GM23338 (cell line): ENCODE results near the gene RTN4RL1. TPM values are rescaled to one million over a fixed set of nuclear protein-coding genes. Genes with fewer than 3 reads are reported as not detected.

Experiments used
- ATAC-seq: fragments of 200-7000 bp; cut with Tn5 transposase; 3 replicates; pipeline ENCODE4 v1.9.1; 2020
- DNase-seq: peaks from one replicate; pipeline ENCODE4 v3.0.0-alpha.2; 2015; ENCODE audit warnings: low spot score
- H2AFZ ChIP-seq: fragments of 200-600 bp; sonication (generic); 2 replicates; pipeline ENCODE4 v1.8.0; 2016; ENCODE audit warnings: antibody characterized with exemption, mild to moderate bottlenecking, moderate library complexity
- H3F3A ChIP-seq: fragments of 200-600 bp; sonication (generic); replicated peaks from 2 replicates; pipeline ENCODE4 v1.8.0; 2017; ENCODE audit warnings: antibody characterized with exemption, mixed run types, low read depth
- H3K27ac ChIP-seq: fragments of 200-600 bp; sonication (generic); 2 replicates; pipeline ENCODE4 v1.6.1; 2016; ENCODE audit warnings: low read depth
- H3K27me3 ChIP-seq: fragments of 200-600 bp; sonication (generic); 2 replicates; pipeline ENCODE4 v1.8.0; 2016; ENCODE audit warnings: mild to moderate bottlenecking, mixed run types, moderate library complexity; ENCODE audit not compliant: insufficient read depth
- H3K36me3 ChIP-seq: fragments of 200-600 bp; sonication (generic); 2 replicates; pipeline ENCODE4 v1.8.0; 2016; ENCODE audit warnings: mild to moderate bottlenecking; ENCODE audit not compliant: insufficient read depth
- H3K4me1 ChIP-seq: fragments of 200-600 bp; sonication (generic); 2 replicates; pipeline ENCODE4 v1.8.0; 2016; ENCODE audit warnings: mild to moderate bottlenecking, moderate library complexity; ENCODE audit not compliant: insufficient read depth
- H3K4me2 ChIP-seq: fragments of 200-600 bp; sonication (generic); 2 replicates; pipeline ENCODE4 v1.7.1; 2017; ENCODE audit warnings: mixed run types
- H3K4me3 ChIP-seq: fragments of 200-600 bp; sonication (generic); 2 replicates; pipeline ENCODE4 v1.6.1; 2016; ENCODE audit warnings: mixed run types
- H3K79me2 ChIP-seq: fragments of 200-600 bp; sonication (generic); replicated peaks from 2 replicates; pipeline ENCODE4 v1.8.0; 2017; ENCODE audit warnings: mild to moderate bottlenecking; ENCODE audit not compliant: insufficient read depth
- H3K9me2 ChIP-seq: fragments of 200-600 bp; sonication (generic); 2 replicates; pipeline ENCODE4 v1.8.0; 2017; ENCODE audit not compliant: insufficient read depth
- H4K20me1 ChIP-seq: fragments of 200-600 bp; sonication (generic); replicated peaks from 2 replicates; pipeline ENCODE4 v1.8.0; 2017; ENCODE audit warnings: mild to moderate bottlenecking; ENCODE audit not compliant: insufficient read depth
- H3K27ac Mint-ChIP-seq: 2 replicates; pipeline ENCODE4 v1.8.0; 2020; ENCODE audit warnings: inconsistent platforms, mild to moderate bottlenecking, moderate library complexity, mixed read lengths
- H3K27me3 Mint-ChIP-seq: 3 replicates; pipeline ENCODE4 v1.8.0; 2022; ENCODE audit warnings: low read depth, mild to moderate bottlenecking, moderate library complexity, mixed read lengths, inconsistent platforms; ENCODE audit not compliant: insufficient read depth, poor library complexity
- H3K36me3 Mint-ChIP-seq: 3 replicates; pipeline ENCODE4 v1.8.0; 2021; ENCODE audit warnings: low read depth, mild to moderate bottlenecking, inconsistent platforms, moderate library complexity, mixed read lengths
- H3K4me1 Mint-ChIP-seq: 3 replicates; pipeline ENCODE4 v1.8.0; 2020; ENCODE audit warnings: mild to moderate bottlenecking, inconsistent platforms, mixed read lengths
- H3K4me3 Mint-ChIP-seq: 3 replicates; pipeline ENCODE4 v1.8.0; 2021; ENCODE audit warnings: moderate library complexity, mild to moderate bottlenecking, inconsistent platforms, mixed read lengths
- H3K9me3 Mint-ChIP-seq: 3 replicates; pipeline ENCODE4 v1.8.0; 2020; ENCODE audit warnings: moderate library complexity, mild to moderate bottlenecking, inconsistent platforms, mixed read lengths
- CREB1 ChIP-seq: fragments of 250-450 bp; sonication (Bioruptor Pico); IDR thresholded peaks from 2 replicates; pipeline ENCODE4 v1.5.0; 2020; ENCODE audit warnings: low read depth, mild to moderate bottlenecking, moderate library complexity
- EZH2 ChIP-seq: fragments of 200-600 bp; sonication (generic); IDR thresholded peaks from one replicate; pipeline ENCODE4 v1.8.0; 2017; ENCODE audit warnings: antibody characterized with exemption, mild to moderate bottlenecking, low read depth; ENCODE audit not compliant: unreplicated experiment
- EZH2phosphoT487 ChIP-seq: fragments of 200-600 bp; sonication (generic); IDR thresholded peaks from one replicate; pipeline ENCODE4 v1.8.1; 2018; ENCODE audit warnings: antibody characterized with exemption; ENCODE audit not compliant: unreplicated experiment
- JUNB ChIP-seq: IDR thresholded peaks from one replicate; pipeline ENCODE4 v1.6.1; 2016; ENCODE audit warnings: antibody characterized with exemption; ENCODE audit not compliant: unreplicated experiment
- NANOG ChIP-seq: IDR thresholded peaks from 2 replicates; pipeline ENCODE4 v1.6.1; 2016; ENCODE audit warnings: antibody characterized with exemption, borderline replicate concordance
- POLR2AphosphoS5 ChIP-seq: IDR thresholded peaks from 2 replicates; pipeline ENCODE4 v1.6.1; 2016; ENCODE audit warnings: antibody characterized with exemption, low read depth
- STAT1 ChIP-seq: IDR thresholded peaks from one replicate; pipeline ENCODE4 v1.6.1; 2016; ENCODE audit warnings: antibody characterized with exemption; ENCODE audit not compliant: unreplicated experiment
- ZNF114 ChIP-seq: fragments of 250-450 bp; sonication (Bioruptor Pico); IDR thresholded peaks from 2 replicates; pipeline ENCODE4 v1.5.0; 2020; ENCODE audit warnings: mild to moderate bottlenecking, moderate library complexity
- ZNF331 ChIP-seq: fragments of 250-450 bp; sonication (Bioruptor Pico); IDR thresholded peaks from 2 replicates; pipeline ENCODE4 v1.5.0; 2020; ENCODE audit warnings: low read depth, mild to moderate bottlenecking, moderate library complexity
- polyA plus RNA-seq: library from polyadenylated mRNA; unstranded; fragments of >200 nt; fragmentation: Nextera tagmentation; extraction: Ambion mirVana; gene quantifications from 2 replicates; pipeline ENCODE4 v1.2.1, GENCODE V29; 2016
- total RNA-seq: library from RNA; depleted of rRNA; stranded (reverse); fragments of >200 nt; shearing (Covaris generic); gene quantifications from 2 replicates; pipeline ENCODE4 v1.2.3, GENCODE V29; 2014
- TF ChIP-seq, protein P1 (sequence below): IDR thresholded peaks from 2 replicates; pipeline ENCODE4 v1.6.1; 2016; ENCODE audit warnings: antibody characterized with exemption
- TF ChIP-seq, protein P2 (sequence below): IDR thresholded peaks from one replicate; pipeline ENCODE4 v1.6.1; 2018; ENCODE audit warnings: antibody characterized with exemption; ENCODE audit not compliant: unreplicated experiment
- TF ChIP-seq, protein P3 (sequence below), 2 experiments: fragments of 200-600 bp in 1 of 2; sonication (generic) in 1 of 2; conservative IDR thresholded peaks; 2 replicates each; pipeline versions ENCODE4 v1.5.1 to v1.6.1; 2016 to 2017; ENCODE audit warnings: antibody characterized with exemption in 2 of 2, low read depth in 2 of 2, mild to moderate bottlenecking in 2 of 2, moderate library complexity in 1 of 2

Gene RTN4RL1
- total and polyA plus RNA-seq, 2 experiments from 2014 or later: 0.17 TPM; not detected in 1

DNA sequence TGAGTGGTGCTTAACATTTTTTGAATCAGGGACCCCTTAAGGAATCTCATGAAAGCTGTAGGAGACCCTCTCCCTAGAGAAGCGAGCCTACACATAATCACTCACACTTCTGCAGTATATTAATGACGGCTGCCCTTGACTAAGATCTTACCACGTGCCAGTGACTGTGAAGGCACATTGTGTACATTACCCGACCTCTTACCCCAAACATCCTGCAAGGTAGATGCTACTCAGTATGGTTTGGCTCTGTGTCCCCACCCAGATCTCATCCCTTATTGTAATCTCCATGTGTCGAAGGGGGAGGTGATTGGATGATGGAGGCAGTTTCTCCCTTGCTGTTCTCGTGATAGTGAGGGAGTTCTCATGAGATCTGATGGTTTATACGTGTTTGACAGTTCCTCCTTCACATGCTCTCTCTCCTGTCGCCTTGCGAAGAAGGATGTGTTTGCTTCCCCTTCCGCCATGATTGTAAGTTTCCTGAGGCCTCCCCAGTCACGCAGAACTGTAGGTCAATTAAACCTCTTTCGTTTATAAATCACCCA lies 54.2 kb downstream of the RTN4RL1 start (continued):
- no peak for TF ChIP-seq STAT1
- no peak for TF ChIP-seq EZH2phosphoT487
- TF ChIP-seq, protein P1, sequence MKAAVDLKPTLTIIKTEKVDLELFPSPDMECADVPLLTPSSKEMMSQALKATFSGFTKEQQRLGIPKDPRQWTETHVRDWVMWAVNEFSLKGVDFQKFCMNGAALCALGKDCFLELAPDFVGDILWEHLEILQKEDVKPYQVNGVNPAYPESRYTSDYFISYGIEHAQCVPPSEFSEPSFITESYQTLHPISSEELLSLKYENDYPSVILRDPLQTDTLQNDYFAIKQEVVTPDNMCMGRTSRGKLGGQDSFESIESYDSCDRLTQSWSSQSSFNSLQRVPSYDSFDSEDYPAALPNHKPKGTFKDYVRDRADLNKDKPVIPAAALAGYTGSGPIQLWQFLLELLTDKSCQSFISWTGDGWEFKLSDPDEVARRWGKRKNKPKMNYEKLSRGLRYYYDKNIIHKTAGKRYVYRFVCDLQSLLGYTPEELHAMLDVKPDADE: no peak
- TF ChIP-seq, protein P2, sequence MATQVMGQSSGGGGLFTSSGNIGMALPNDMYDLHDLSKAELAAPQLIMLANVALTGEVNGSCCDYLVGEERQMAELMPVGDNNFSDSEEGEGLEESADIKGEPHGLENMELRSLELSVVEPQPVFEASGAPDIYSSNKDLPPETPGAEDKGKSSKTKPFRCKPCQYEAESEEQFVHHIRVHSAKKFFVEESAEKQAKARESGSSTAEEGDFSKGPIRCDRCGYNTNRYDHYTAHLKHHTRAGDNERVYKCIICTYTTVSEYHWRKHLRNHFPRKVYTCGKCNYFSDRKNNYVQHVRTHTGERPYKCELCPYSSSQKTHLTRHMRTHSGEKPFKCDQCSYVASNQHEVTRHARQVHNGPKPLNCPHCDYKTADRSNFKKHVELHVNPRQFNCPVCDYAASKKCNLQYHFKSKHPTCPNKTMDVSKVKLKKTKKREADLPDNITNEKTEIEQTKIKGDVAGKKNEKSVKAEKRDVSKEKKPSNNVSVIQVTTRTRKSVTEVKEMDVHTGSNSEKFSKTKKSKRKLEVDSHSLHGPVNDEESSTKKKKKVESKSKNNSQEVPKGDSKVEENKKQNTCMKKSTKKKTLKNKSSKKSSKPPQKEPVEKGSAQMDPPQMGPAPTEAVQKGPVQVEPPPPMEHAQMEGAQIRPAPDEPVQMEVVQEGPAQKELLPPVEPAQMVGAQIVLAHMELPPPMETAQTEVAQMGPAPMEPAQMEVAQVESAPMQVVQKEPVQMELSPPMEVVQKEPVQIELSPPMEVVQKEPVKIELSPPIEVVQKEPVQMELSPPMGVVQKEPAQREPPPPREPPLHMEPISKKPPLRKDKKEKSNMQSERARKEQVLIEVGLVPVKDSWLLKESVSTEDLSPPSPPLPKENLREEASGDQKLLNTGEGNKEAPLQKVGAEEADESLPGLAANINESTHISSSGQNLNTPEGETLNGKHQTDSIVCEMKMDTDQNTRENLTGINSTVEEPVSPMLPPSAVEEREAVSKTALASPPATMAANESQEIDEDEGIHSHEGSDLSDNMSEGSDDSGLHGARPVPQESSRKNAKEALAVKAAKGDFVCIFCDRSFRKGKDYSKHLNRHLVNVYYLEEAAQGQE: no peak

DNA sequence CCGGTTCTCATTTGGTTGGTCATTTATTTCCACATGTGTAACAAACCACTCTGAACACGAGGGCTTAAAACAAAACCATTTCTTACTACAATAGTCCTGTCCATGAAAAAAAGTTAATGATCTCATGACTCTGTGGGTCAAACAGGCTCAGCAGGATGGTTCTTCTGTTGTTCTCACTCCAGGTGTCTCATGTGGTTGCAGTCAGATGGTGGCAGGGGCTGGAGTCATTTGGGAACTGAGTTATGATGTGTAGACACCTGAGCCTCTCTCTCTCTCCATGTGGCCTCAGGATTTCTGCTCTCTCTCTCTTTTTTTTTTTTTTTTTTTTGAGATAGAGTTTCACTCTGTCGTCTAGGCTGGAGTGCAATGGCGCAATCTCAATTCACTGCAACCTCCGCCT lies 55.4 kb downstream of the RTN4RL1 start:
- TF ChIP-seq, protein P3, sequence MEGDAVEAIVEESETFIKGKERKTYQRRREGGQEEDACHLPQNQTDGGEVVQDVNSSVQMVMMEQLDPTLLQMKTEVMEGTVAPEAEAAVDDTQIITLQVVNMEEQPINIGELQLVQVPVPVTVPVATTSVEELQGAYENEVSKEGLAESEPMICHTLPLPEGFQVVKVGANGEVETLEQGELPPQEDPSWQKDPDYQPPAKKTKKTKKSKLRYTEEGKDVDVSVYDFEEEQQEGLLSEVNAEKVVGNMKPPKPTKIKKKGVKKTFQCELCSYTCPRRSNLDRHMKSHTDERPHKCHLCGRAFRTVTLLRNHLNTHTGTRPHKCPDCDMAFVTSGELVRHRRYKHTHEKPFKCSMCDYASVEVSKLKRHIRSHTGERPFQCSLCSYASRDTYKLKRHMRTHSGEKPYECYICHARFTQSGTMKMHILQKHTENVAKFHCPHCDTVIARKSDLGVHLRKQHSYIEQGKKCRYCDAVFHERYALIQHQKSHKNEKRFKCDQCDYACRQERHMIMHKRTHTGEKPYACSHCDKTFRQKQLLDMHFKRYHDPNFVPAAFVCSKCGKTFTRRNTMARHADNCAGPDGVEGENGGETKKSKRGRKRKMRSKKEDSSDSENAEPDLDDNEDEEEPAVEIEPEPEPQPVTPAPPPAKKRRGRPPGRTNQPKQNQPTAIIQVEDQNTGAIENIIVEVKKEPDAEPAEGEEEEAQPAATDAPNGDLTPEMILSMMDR (conservative IDR thresholded peaks at IDR 0.05; ENCODE audit: low read depth in 2 of 2): no peak
- peak; percentile 74 for TF ChIP-seq ZNF331 (CRISPR knock-in tag)
- H3K4me2 ChIP-seq: no peak overlapping the region
- H3K4me1 ChIP-seq: peaks cover 4% of the 10 kb centered on the region; the same call in 1 of the 2 replicates
- Mint-ChIP-seq H3K4me1 (peaks cover 25% of the 10 kb centered on the region), H3K27me3 (peaks cover 32% of the 10 kb centered on the region), H3K4me3 (no peak overlapping the region), H3K9me3 (no peaks in the 10 kb centered on the region; the same call in 2 of the 3 replicates), H3K36me3 (no peaks in the 10 kb centered on the region), H3K27ac (no peak overlapping the region)
- ATAC-seq (no peak), DNase-seq (no peak)
- no peaks in the 10 kb centered on the region for H3K79me2 ChIP-seq
- no peaks in the 10 kb centered on the region for H4K20me1 ChIP-seq
- no peak overlapping the region for H2AFZ ChIP-seq
- no peaks in the 10 kb centered on the region for H3K9me2 ChIP-seq
- H3K27me3 ChIP-seq: no peaks in the 10 kb centered on the region
- no peaks in the 10 kb centered on the region for H3F3A ChIP-seq
- no peak overlapping the region for H3K27ac ChIP-seq
- no peaks in the 10 kb centered on the region for H3K36me3 ChIP-seq
- no peak overlapping the region for H3K4me3 ChIP-seq

DNA sequence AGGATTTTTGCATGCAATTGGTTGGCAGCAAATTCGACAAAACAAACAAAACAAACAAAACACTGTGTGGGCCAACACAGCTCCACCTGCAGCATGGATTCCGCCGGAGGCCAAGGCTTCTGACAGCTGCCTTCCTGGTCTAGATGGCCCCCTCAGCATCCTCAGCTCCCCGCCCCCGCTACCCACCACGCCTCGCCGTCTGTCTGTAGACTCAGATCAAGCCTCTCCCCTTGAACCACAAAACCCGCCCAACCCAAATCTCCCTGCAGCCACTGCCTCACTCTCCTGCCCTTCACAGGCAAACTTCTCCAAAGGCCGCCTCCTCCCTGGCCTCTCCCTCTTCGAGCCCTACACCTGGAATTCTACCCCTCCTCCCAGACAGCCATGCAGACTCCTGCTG lies 57.9 kb downstream of the RTN4RL1 start:
- peaks cover 18% of the 10 kb centered on the region for H3K4me1 Mint-ChIP-seq
- Histone ChIP-seq H3K4me3 (no peak overlapping the region), H3F3A (no peaks in the 10 kb centered on the region), H3K27ac (no peak overlapping the region), H3K79me2 (no peaks in the 10 kb centered on the region), H3K36me3 (no peaks in the 10 kb centered on the region), H3K4me2 (no peak overlapping the region), H3K4me1 (peaks cover 4% of the 10 kb centered on the region; the same call in 1 of the 2 replicates), H4K20me1 (no peaks in the 10 kb centered on the region), H2AFZ (peak overlapping the region; percentile 88), H3K9me2 (no peaks in the 10 kb centered on the region), H3K27me3 (no peaks in the 10 kb centered on the region)
- DNase-seq (peak; percentile 74), ATAC-seq (peak; percentile 87)
- no peak overlapping the region; the same call in 2 of the 3 replicates for H3K4me3 Mint-ChIP-seq
- no peaks in the 10 kb centered on the region for H3K36me3 Mint-ChIP-seq
- H3K27me3 Mint-ChIP-seq: peaks cover 25% of the 10 kb centered on the region
- no peaks in the 10 kb centered on the region; the same call in 2 of the 3 replicates for H3K9me3 Mint-ChIP-seq
- no peak overlapping the region for H3K27ac Mint-ChIP-seq
- TF ChIP-seq JUNB (no peak), EZH2 (no peak), STAT1 (no peak), CREB1 (CRISPR knock-in tag) (no peak), ZNF114 (no peak), NANOG (no peak), POLR2AphosphoS5 (no peak), EZH2phosphoT487 (no peak)
- TF ChIP-seq, protein P3 (conservative IDR thresholded peaks at IDR 0.05; ENCODE audit: low read depth in 2 of 2): no peak
